T-helper 22 cell (primary cell): ENCODE results near the gene DTNB.
A peak's percentile ranks its signal among the peaks of the same experiment; 100 is the strongest.
"Not testable (repeated sequence)": the region's sequence is repeated elsewhere in the genome, so short reads cannot be mapped to it uniquely, and the experiment has no call there.

Experiments
- DNase-seq: peaks from one replicate; pipeline ENCODE4 v3.0.0-alpha.2; 2020; ENCODE audit warnings: low read depth

DTNB gene

GRCh38 chr2:25673300-25674076 is at the start of gene DTNB:
TSS of gene DTNB (minus strand) at chr2:25673577. CDS start at chr2:25652660, 20,917 bp downstream.
- DNase-seq: peak; percentile 66

DNA sequence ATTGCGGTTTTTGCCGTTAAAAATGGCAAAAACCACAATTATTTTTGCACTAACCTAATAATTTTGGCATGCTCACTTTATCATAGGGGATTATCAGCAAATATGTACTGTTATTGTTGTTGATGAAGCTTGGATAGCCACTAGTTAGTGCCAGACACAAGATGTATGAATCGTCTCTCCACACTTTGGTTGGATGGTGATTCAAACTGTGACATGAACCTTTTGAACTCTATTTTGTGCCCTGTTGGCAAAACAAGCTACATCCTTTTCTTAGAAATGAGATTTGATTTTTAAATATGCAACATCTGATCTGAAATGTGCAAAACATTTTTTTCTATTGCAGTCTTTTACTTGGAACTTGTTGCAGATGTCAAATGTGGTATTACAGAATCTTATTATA is 48.8 kb upstream of the DTNB start:
- DNase-seq: no peak

DNA sequence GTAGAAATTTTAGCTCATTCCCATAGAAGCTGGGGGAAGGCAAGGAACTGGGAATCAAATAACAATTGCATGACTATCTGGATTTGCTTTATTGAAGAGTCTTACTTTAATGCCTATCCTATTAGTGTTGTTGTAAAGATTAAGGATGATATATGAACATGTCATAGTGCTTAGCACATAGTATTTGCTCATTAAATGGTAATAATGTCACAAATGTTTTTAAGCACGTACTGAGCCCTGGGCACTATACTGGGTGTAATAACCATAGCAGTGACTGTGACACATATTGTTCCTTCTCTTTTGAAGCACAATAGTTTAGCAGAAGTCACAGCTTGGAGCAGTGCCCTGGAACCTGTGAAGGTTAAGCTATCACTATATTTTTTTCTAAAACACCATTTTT is 47.2 kb upstream of the DTNB start:
- DNase-seq: no peak

DNA sequence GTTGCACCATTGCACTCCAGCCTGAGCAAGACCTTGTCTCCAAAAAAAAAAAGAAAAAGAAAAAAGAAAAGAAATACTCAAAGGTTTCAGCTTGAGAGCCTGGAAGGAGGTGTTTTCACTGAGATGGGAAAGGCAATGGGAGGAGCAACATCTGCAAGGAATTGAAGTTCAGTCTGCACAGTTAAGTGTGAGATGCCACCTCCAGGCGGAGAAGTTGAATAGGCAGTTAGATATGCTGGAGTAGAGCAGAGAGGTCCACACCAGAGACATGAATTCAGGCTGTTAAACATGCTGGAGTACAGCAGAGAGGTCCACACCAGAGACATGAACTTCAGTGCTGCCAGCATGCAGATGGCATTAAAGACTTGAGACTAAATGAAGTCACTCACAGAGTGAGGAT is 41.4 kb upstream of the DTNB start:
- DNase-seq: no peak

DNA sequence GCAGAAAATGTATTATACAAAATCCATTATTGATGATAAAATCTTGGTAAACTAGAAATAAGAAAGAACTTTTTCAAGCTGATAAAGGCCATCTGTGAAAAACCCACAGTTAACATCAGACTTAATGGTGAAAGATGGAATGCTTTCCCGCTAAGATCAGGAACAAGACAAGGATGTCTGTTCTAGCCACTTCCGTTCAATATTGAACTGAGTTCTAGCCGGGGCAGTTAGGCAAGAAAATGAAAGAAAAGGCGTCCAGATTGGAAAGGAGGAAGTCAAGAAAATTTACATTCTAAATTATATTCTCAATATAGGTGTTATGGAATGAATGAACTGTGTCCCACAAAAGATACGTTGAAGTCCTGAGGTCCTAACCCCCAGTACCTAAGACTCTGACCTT is 39.1 kb upstream of the DTNB start:
- DNase-seq: no peak

GRCh38 chr2:25711675-25712354 is 38.4 kb upstream of the DTNB start:
- DNase-seq: no peak

GRCh38 chr2:25710750-25711149 is 37.4 kb upstream of the DTNB start:
- no peak for DNase-seq

DNA sequence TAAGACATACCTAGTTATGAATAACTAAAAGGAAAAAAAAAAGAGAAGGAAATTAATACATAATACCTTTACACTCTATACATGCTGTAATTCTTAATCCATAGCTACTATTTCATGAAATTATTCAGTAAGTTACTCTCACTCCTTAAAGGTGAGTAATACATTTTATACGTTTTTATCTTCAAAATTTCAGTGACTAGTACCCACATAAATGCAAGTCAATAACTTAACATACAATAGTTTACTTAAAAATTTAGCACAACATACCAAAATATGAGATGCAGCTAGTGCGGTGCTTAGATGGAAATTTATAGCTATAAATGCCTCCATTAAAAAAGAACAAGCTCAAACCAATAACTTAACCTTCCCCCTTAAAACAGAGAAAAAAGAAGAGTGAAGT is 36.0 kb upstream of the DTNB start:
- DNase-seq: no peak

GRCh38 chr2:25707927-25708590 is 34.7 kb upstream of the DTNB start:
- DNase-seq: no peak

GRCh38 chr2:25705575-25705974 is 32.2 kb upstream of the DTNB start:
- not testable (repeated sequence) for DNase-seq

DNA sequence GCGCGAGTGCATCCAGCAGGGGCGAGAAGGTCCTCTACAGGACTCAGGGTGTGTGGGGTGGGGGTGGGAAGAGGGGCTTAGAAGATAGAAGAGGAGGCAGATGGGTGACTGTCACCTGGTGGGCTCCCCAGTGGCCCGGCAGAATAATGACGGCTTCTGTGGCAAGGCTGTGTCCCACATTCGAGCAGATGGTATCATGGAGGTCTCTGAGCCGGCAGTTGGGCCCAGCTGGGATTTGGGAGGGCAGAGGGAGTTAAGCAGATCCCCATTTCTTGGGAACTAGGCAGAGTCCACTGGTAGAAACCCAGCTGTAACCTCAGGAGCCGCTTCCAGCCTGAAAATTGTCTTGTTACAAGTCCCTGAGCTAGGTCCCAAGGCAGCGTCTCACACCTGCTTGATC is 28.4 kb upstream of the DTNB start:
- no peak for DNase-seq

DNA sequence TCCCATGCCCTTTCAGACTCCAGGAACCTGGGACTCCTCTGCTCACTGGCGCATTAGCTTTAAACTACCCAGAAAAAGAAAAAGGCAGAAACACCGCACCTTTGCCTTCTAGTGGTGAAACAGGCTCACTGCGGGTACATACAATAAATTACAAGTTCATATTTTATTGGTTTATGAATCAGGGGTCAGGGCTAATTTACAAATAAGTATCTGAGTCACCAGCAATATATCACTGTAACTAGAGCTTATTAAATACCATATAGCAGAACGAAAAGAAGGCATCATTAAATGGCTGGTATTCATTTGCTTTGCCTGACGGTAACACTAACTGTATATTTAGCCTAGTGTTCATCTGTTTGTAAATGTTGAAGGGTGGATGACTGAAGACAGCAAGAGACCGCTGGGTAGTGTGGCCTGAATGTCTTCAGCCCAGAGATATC is 26.9 kb upstream of the DTNB start:
- no peak for DNase-seq

DNA sequence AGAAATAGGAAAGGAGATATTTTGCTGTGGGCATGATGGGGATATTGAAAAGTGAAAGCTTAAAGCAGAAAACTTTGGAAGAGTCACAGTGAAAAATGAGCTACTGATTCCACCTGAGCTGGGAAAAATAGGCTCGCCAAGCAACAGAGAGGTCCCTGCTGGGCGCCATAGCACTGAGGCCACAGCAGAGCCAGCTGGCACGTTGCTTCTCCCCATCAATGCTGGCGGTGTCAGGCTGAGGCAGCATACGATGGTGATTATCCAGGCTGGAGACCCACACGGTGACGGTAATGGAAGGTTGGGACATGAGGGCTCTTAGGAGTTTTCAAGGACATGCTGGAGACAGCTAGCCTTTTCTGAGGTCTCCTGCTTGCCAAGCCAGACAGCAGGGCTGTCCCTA is 25.8 kb upstream of the DTNB start:
- no peak for DNase-seq

DNA sequence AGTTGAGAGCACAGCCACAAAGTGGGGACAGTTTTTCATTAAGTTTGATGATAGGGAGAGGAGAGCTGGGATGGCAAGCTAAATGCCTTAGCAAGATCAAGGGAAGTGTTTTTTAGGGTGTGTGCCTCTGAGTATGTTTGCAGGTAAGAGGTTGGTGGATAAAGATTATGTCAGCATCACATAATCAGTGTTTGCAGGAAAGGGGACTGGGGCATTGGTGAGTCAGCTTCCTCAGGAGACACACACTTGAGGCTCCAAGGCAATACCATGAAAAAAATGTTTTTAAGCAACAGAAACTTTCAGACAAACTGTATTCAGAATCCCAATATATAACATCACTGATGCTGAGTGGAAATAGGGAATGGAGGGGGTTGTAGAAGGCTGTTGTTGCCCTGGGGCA is 25.4 kb upstream of the DTNB start:
- DNase-seq: no peak

GRCh38 chr2:25697559-25698341 is 24.4 kb upstream of the DTNB start:
- no peak for DNase-seq

DNA sequence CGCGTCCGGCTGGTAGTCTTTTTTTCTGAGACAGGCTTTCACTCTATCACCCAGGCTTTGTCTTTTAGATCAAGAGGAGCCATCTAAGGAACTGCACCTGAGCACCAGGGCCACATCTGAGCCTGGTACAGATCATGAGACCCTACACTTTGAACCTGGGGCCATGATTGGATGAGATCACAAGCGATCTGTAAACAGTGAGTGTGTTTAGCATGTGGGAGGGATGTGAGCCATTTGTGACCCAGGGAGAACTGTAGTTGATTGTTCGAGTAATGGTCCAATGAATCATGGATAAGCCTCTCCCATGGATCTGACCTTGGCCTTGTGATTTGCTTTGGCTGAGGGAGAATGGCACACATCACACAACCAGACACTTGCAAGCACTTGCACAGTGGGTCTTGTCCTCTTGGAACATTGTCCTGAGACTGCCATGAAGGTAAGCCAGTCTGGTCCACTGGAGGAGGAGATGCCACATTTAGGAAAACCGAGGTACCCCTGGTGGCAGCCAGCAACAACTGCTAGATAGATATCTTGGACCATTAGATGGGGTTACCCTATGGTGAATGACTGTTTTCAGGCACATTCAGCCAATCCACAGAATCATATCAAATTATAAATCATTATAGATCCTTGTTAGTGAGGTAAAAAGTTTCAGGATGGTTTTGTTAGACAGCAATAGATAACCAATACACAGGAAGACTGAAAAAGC is 19.5 kb upstream of the DTNB start:
- DNase-seq: no peak

DNA sequence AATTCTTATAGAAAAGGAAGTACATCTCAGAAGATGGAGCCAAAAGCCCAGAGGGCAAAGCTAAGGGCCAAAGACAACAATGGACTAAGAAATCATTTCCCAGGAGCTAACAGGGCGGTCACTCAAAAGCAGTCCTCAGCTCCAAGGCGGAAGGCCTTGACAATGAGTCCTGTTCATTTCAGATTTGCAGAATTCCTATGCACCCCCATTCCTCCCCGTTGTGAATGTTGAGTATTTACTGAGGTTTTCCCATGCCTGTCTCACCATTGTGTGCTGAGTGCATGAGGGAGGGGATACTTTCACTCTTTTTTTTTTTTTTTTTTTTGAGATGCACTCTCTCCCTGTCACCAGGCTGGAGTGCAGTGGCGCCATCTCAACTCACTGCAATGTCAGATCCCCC is 18.8 kb upstream of the DTNB start:
- DNase-seq: no peak

DNA sequence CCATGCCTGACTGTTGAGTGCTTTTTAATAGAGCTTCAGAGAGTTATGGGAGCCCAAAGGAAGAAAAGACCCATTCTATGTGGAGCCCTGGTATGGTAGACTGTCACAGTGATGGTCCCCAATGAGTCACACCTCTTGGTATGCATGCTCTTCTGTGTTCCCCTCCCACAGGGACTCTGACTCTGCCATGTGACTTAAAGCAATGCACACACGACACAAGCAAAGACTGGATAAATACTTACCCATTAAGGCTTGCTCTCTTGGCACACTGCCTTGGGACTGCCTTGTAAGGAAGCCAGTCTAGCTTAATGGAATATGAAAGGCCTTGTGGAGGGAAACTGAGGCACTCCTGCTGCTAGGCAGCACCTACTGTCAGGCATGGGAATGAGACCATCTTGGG is 16.7 kb upstream of the DTNB start:
- no peak for DNase-seq

DNA sequence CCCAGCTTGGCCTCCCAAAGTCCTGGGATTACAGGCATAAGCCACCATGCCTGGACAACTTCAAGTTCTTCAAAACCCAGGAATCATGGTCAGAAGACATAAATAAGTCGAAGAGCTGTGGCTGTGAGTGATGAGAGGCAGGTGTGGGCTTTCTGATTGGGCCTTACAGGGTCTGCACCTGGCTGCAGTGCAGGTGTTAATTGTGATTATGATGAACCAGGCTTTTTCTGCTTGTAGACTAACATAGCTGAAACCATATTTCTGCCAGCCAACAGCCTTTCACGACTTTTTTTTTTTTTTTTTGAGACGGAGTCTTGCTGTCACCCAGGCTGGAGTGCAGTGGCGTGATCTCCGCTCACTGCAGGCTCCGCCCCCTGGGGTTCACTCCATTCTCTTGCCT is 14.9 kb upstream of the DTNB start:
- DNase-seq: no peak

- DNase-seq: no peak
Measured at GRCh38 chr2:25685741-25686140, 12.4 kb upstream of the DTNB start.

DNA sequence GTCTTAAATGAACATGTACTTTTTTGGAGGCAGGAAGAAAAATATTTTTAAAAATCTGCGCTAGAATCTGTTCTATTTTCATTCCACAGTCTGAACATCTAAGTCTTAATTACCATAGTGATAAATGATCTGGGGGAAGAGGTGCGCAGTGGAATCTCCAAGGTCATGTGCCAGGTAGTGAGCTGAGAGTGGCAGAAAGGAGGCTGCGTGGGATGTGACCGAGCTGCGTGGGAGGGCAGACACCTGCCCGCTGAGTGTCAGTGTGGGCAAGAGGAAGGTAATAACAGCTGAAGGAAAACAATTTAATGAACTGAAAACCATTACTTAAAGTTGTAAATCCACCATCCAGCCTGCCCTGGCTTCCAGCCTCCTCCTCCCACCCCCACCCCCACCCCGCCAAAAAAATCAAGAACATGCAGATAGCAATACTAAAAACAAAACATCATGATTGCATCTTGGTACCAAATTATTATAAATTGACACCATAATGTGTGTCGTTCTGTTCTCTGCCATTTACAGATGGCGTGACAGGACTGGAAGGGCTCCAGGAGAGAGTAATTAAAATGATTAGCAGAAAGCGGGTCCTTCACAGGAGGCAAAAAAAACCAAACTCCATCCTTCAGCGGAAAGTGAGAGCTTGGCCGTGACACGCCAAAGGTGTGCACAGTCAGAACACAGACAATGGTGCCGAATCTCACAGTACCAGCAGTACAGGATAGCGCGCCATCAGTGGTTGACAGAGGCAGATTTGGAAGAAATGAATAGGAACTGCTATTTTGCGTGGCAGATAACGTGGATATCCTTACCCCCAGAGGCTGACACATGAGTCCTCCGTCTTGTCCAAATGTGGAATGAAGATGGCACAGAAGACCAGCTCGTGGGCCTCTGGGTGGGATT is 11.4 kb upstream of the DTNB start:
- no peak for DNase-seq
